OCI-LY1 (cell line): ENCODE results near the gene SERP2.

Source experiments
- H2AFZ ChIP-seq: fragments of 200-600 bp; sonication (generic), shearing (Covaris generic); 2 replicates; pipeline ENCODE4 v1.6.0; 2014; ENCODE audit warnings: antibody characterized with exemption, mild to moderate bottlenecking, low read length
- H3F3A ChIP-seq: fragments of 200-600 bp; sonication (generic), shearing (Covaris generic); 2 replicates; pipeline ENCODE4 v1.6.0; 2014; ENCODE audit warnings: mild to moderate bottlenecking, antibody characterized with exemption, low read length, moderate library complexity; ENCODE audit not compliant: insufficient read depth
- H3K27ac ChIP-seq: fragments of 200-600 bp; sonication (generic); 2 replicates; pipeline ENCODE4 v1.5.1; 2014; ENCODE audit warnings: low read length, mixed run types, mild to moderate bottlenecking, low read depth; ENCODE audit not compliant: poor library complexity, severe bottlenecking
- H3K27me3 ChIP-seq: fragments of 200-600 bp; sonication (generic); 2 replicates; pipeline ENCODE4 v1.6.0; 2014; ENCODE audit warnings: antibody characterized with exemption, mild to moderate bottlenecking, low read length, moderate library complexity; ENCODE audit not compliant: insufficient read depth
- H3K36me3 ChIP-seq: fragments of 200-600 bp; sonication (generic); 2 replicates; pipeline ENCODE4 v1.6.1; 2014; ENCODE audit warnings: mild to moderate bottlenecking, antibody characterized with exemption, low read length, moderate library complexity, mixed read lengths; ENCODE audit not compliant: insufficient read depth
- H3K4me1 ChIP-seq: fragments of 200-600 bp; sonication (generic); 2 replicates; pipeline ENCODE4 v1.5.1; 2014; ENCODE audit warnings: mild to moderate bottlenecking, low read length, moderate library complexity; ENCODE audit not compliant: insufficient read depth, severe bottlenecking
- H3K4me2 ChIP-seq: fragments of 200-600 bp; sonication (generic), shearing (Covaris generic); 2 replicates; pipeline ENCODE4 v1.6.1; 2014; ENCODE audit warnings: low read length
- H3K4me3 ChIP-seq: fragments of 200-600 bp; sonication (generic); 2 replicates; pipeline ENCODE4 v1.5.1; 2014; ENCODE audit warnings: low read length, low read depth, mild to moderate bottlenecking, mixed read lengths; ENCODE audit not compliant: poor library complexity, severe bottlenecking
- H3K79me2 ChIP-seq: fragments of 200-600 bp; shearing (Covaris generic); 2 replicates; pipeline ENCODE4 v1.6.1; 2016; ENCODE audit warnings: mixed run types, low read length, mixed read lengths; ENCODE audit not compliant: insufficient read depth
- H3K9ac ChIP-seq: fragments of 200-600 bp; sonication (generic), shearing (Covaris generic); 2 replicates; pipeline ENCODE4 v1.6.1; 2014; ENCODE audit warnings: mild to moderate bottlenecking, low read length, mixed read lengths
- H3K9me2 ChIP-seq: fragments of 200-600 bp; sonication (generic), shearing (Covaris generic); 2 replicates; pipeline ENCODE4 v1.6.1; 2014; ENCODE audit warnings: low read depth, mild to moderate bottlenecking, low read length, mixed read lengths
- H3K9me3 ChIP-seq: fragments of 200-600 bp; shearing (Covaris generic); 2 replicates; pipeline ENCODE4 v1.6.1; 2014; ENCODE audit warnings: low read length, mixed read lengths
- H4K20me1 ChIP-seq: fragments of 200-600 bp; sonication (generic), shearing (Covaris generic); 2 replicates; pipeline ENCODE4 v1.6.0; 2016; ENCODE audit warnings: mild to moderate bottlenecking, low read length; ENCODE audit not compliant: insufficient read depth
- CTCF ChIP-seq: fragments of 200-600 bp; sonication (generic), shearing (Covaris generic); IDR thresholded peaks from 2 replicates; pipeline ENCODE4 v1.5.1; 2017; ENCODE audit warnings: mild to moderate bottlenecking, antibody characterized with exemption, low read length, moderate library complexity, mixed read lengths
- EZH2 ChIP-seq: fragments of 200-600 bp; sonication (generic), shearing (Covaris generic); IDR thresholded peaks from 2 replicates; pipeline ENCODE4 v1.8.0; 2017; ENCODE audit warnings: borderline replicate concordance, mixed run types, mild to moderate bottlenecking, antibody characterized with exemption, low read length, moderate library complexity, mixed read lengths

SERP2 gene

GRCh38 chr13:44329909-44330545, 43.6 kb upstream of the SERP2 start:
- Histone ChIP-seq H3K9me3 (no peaks in the 10 kb centered on the region), H3K4me2 (no peak overlapping the region), H3K27me3 (no peaks in the 10 kb centered on the region), H3F3A (no peaks in the 10 kb centered on the region), H3K27ac (no peak overlapping the region), H3K79me2 (no peaks in the 10 kb centered on the region), H3K9ac (no peak overlapping the region), H4K20me1 (no peaks in the 10 kb centered on the region), H3K4me1 (no peaks in the 10 kb centered on the region), H3K9me2 (no peaks in the 10 kb centered on the region), H3K36me3 (no peaks in the 10 kb centered on the region), H2AFZ (no peak overlapping the region), H3K4me3 (no peak overlapping the region)
- no peak for TF ChIP-seq EZH2

- no peaks in the 10 kb centered on the region for H3F3A ChIP-seq
- no peak for TF ChIP-seq EZH2
- no peak for TF ChIP-seq CTCF
- H2AFZ ChIP-seq = no peak overlapping the region
- H3K4me2 ChIP-seq = no peak overlapping the region
- H3K9ac ChIP-seq = no peak overlapping the region
- no peaks in the 10 kb centered on the region for H3K36me3 ChIP-seq
- no peak overlapping the region for H3K27ac ChIP-seq
- H3K9me2 ChIP-seq = no peaks in the 10 kb centered on the region
- no peak overlapping the region for H3K4me3 ChIP-seq
- H3K9me3 ChIP-seq = no peaks in the 10 kb centered on the region
- H3K27me3 ChIP-seq = no peaks in the 10 kb centered on the region
- no peaks in the 10 kb centered on the region for H3K79me2 ChIP-seq
- no peaks in the 10 kb centered on the region for H3K4me1 ChIP-seq
- no peaks in the 10 kb centered on the region for H4K20me1 ChIP-seq
Measured at GRCh38 chr13:44331446-44331845, 42.2 kb upstream of the SERP2 start.

GRCh38 chr13:44331912-44332851, 41.4 kb upstream of the SERP2 start:
- H3K79me2 ChIP-seq = no peaks in the 10 kb centered on the region
- TF ChIP-seq EZH2 (no peak), CTCF (no peak)
- H2AFZ ChIP-seq = no peak overlapping the region
- H3K27me3 ChIP-seq = no peaks in the 10 kb centered on the region
- H4K20me1 ChIP-seq = no peaks in the 10 kb centered on the region
- H3K9ac ChIP-seq = no peak overlapping the region
- H3K4me3 ChIP-seq = no peak overlapping the region
- no peaks in the 10 kb centered on the region for H3F3A ChIP-seq
- no peaks in the 10 kb centered on the region for H3K36me3 ChIP-seq
- H3K9me2 ChIP-seq = no peaks in the 10 kb centered on the region
- no peak overlapping the region for H3K27ac ChIP-seq
- no peaks in the 10 kb centered on the region for H3K9me3 ChIP-seq
- no peak overlapping the region for H3K4me2 ChIP-seq
- H3K4me1 ChIP-seq = no peaks in the 10 kb centered on the region
